ENCODE measurements around the gene FGFR1OP2. TPM values are rescaled to one million over a fixed set of nuclear protein-coding genes. Genes with fewer than 3 reads are reported as not detected.

The FGFR1OP2 gene
- total and polyA plus RNA-seq, 2 of the 4 experiments (the other 2 are of a cell fraction), result 26.7 to 31.0 TPM

GRCh38 chr12:27012239-27012981 is 74.1 kb downstream of the FGFR1OP2 start:
- Histone ChIP-seq H3K36me3 (ENCODE audit: control insufficient read depth, insufficient read depth, low read length) (no peaks in the 10 kb centered on the region), H2AFZ (replicated peaks; ENCODE audit: low read length, poor library complexity) (no peak overlapping the region), H3K9me3 (ENCODE audit: control insufficient read depth, insufficient read depth, low read length) (no peaks in the 10 kb centered on the region), H3K79me1 (ENCODE audit: low read depth in 1 of 2, low read length in 2 of 2) (peaks cover 7 to 30% of the 10 kb centered on the region in 2 experiments), H4K8ac (ENCODE audit: low read depth in 2 of 2, low read length in 2 of 2) (no peak overlapping the region), H3K18ac (ENCODE audit: low read depth, low read length) (no peak overlapping the region), H3K27me3 (ENCODE audit: control insufficient read depth, insufficient read depth, low read length) (no peaks in the 10 kb centered on the region), H2AK9ac (replicated peaks; ENCODE audit: low read depth, low read length, poor library complexity) (no peak overlapping the region), H2BK20ac (ENCODE audit: low read depth, low read length) (no peak overlapping the region), H3K4me2 (ENCODE audit: low read depth, low read length) (0 out of 2 replicates have a peak overlapping the region, but pooled peaks have one; percentile 12), H3K4me1 (ENCODE audit: control insufficient read depth, insufficient read depth, low read length) (no peaks in the 10 kb centered on the region), H3K9me1 (ENCODE audit: insufficient read depth, low read length) (no peaks in the 10 kb centered on the region), H4K5ac (ENCODE audit: low read depth, low read length) (no peak overlapping the region), H3K4me3 (ENCODE audit: insufficient read depth, low read depth, low read length) (no peak overlapping the region), H3K23ac (ENCODE audit: low read depth, low read length) (no peak overlapping the region), H3K56ac (ENCODE audit: extremely low read depth, insufficient read depth, low read length) (no peak overlapping the region), H3K4ac (ENCODE audit: low read depth, low read length) (no peak overlapping the region), H4K91ac (ENCODE audit: insufficient read depth, low read depth, low read length) (no peak overlapping the region), H2BK5ac (ENCODE audit: low read depth, low read length, poor library complexity, severe bottlenecking) (no peak overlapping the region), H3K27ac (ENCODE audit: insufficient read depth, low read length) (no peak overlapping the region), H2BK120ac (ENCODE audit: low read depth, low read length) (no peak overlapping the region), H3K14ac (replicated peaks; ENCODE audit: low read depth, low read length) (no peak overlapping the region), H2BK15ac (ENCODE audit: low read depth, low read length) (no peak overlapping the region), H2AK5ac (ENCODE audit: low read depth, low read length) (no peak overlapping the region), H3K9ac (ENCODE audit: low read depth, low read length) (no peak overlapping the region), H4K20me1 (ENCODE audit: insufficient read depth, low read length) (no peaks in the 10 kb centered on the region; the same call in 1 of the 2 replicates)
- POLR2A ChIA-PET (ENCODE audit: unreplicated experiment), result no interaction called here
- WGBS, 2 experiments (ENCODE audit: extremely low coverage in 2 of 2, insufficient read length in 1 of 2), result 97% methylated on average over 4 of the region's 14 CpGs; no CpG with 5 or more reads in 1 of the 2 experiments
- DNase-seq (no peak), ATAC-seq (ENCODE audit: low read depth) (no peak)
- dilution Hi-C loops (cut with HindIII; ENCODE audit: low sequenced_read_pairs, unreplicated experiment) (no loop called here), in situ Hi-C loops (cut with MboI; ENCODE audit: low sequenced_read_pairs) (no loop called here), intact Hi-C loops (cut with micrococcal nuclease) (loop anchor here (5.0 kb wide), 2 partner anchors 75 to 160 kb away; partner anchors contain the start of genes FGFR1OP2 and INTS13)
- no peak for TF ChIP-seq POLR2A (IDR thresholded peaks at IDR 0.05; ENCODE audit: low read depth, low read length)
- no peak for TF ChIP-seq MAFK (IDR thresholded peaks at IDR 0.05; ENCODE audit: low read depth, low read length)
- no peak for TF ChIP-seq MXI1 (IDR thresholded peaks at IDR 0.05; ENCODE audit: borderline replicate concordance, low read depth, low read length)
- no peak for TF ChIP-seq CTCF (conservative IDR thresholded peaks at IDR 0.05; ENCODE audit: low read depth, low read length)
- no peak for TF ChIP-seq ELK1 (IDR thresholded peaks at IDR 0.05; ENCODE audit: borderline replicate concordance, low read depth, low read length)
- TF ChIP-seq CHD1 (IDR thresholded peaks at IDR 0.05; ENCODE audit: low read depth, low read length), result no peak
- no peak for TF ChIP-seq RAD21 (IDR thresholded peaks at IDR 0.05; ENCODE audit: low read length)
- TF ChIP-seq RCOR1 (IDR thresholded peaks at IDR 0.05; ENCODE audit: insufficient replicate concordance, low read length), result no peak
- no peak for TF ChIP-seq SMC3 (IDR thresholded peaks at IDR 0.05; ENCODE audit: low read depth, low read length)
- TF ChIP-seq NFE2L2 (IDR thresholded peaks at IDR 0.05; ENCODE audit: low read depth, low read length), result no peak
- no peak for TF ChIP-seq RFX5 (IDR thresholded peaks at IDR 0.05; ENCODE audit: low read depth, low read length)
- no peak for TF ChIP-seq CEBPB (IDR thresholded peaks at IDR 0.05; ENCODE audit: low read depth, low read length)
- CTCF ChIA-PET, result interaction anchor here (0.6 kb wide), 1 partner anchor 179 kb away, joined by 3 read pairs; no protein-coding TSS in a partner anchor
- no TSS peak for BruUV-seq (replicated peaks)

Measured in IMR-90 (cell line).